ENCODE results near the gene LRRC9.

LRRC9 gene

DNA sequence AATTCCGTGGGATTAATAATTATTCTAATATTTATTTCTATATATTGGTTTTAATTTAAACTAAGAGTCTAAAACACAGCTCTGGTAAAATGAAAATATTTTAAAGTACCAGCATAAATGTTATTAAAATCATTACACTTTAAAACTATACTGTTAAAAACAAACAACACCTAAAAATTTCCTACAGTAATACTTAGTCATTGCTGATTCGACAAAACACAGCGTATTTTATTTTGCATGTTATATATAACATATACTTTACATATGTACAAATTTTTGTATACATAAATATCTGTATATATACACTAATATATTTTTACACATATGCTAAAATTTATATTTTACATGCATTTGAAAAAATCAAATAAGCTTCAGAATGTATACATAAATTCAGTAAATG lies 165.7 kb downstream of the LRRC9 start:
- H3K36me3 ChIP-seq (ENCODE audit: low read length): no peaks in the 10 kb centered on the region
- no peak overlapping the region for H3K4me2 ChIP-seq (ENCODE audit: low read depth, low read length, poor library complexity, severe bottlenecking)
- H3K9me2 ChIP-seq (replicated peaks; ENCODE audit: insufficient read depth, low read length): no peaks in the 10 kb centered on the region
- TF ChIP-seq EZH2phosphoT487 (conservative IDR thresholded peaks at IDR 0.05; ENCODE audit: low read length) (no peak), CTCF (IDR thresholded peaks at IDR 0.05; ENCODE audit: insufficient read depth, low read length, poor library complexity, severe bottlenecking) (no peak)
- H3K4me3 ChIP-seq (ENCODE audit: insufficient read depth, low read length, poor library complexity, severe bottlenecking): no peak overlapping the region
- no peak overlapping the region for H3K9ac ChIP-seq (ENCODE audit: low read length)
- no peak overlapping the region for H2AFZ ChIP-seq (ENCODE audit: low read depth, low read length, severe bottlenecking)
- H3F3A ChIP-seq (ENCODE audit: insufficient read depth): no peaks in the 10 kb centered on the region
- H3K79me2 ChIP-seq (ENCODE audit: insufficient read depth, low read length): no peaks in the 10 kb centered on the region
- no peaks in the 10 kb centered on the region for H3K9me3 ChIP-seq (ENCODE audit: insufficient read depth, low read length)
- no peak overlapping the region for H3K27ac ChIP-seq (ENCODE audit: low read depth, low read length)
- no peaks in the 10 kb centered on the region for H3K27me3 ChIP-seq (ENCODE audit: low read length)
- no peaks in the 10 kb centered on the region for H4K20me1 ChIP-seq (ENCODE audit: low read depth, low read length)

DNA sequence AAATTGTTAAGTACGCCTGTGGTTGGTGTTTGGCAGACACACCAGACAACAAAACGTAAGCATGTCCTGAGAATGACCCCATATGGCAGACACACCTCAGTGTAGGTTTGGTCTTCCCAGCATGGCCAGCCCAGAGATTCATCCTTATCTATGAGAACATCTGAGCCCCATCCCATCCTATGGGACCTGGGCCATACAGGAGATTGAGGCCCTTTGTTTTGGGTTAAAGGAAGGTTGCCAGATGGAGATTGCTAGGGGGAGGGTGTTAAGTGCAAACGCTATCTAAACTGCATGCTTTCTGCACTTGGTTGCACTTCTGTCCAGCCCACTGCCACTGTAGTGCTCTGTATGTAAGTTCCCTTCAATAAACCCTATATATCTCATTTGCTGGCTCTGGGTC lies 167.7 kb downstream of the LRRC9 start:
- no peaks in the 10 kb centered on the region for H3K9me3 ChIP-seq (ENCODE audit: insufficient read depth, low read length)
- peaks cover 6% of the 10 kb centered on the region for H3K79me2 ChIP-seq (ENCODE audit: insufficient read depth, low read length)
- H3F3A ChIP-seq (ENCODE audit: insufficient read depth): peaks cover 6% of the 10 kb centered on the region; the same call in 1 of the 2 replicates
- no peak overlapping the region for H2AFZ ChIP-seq (ENCODE audit: low read depth, low read length, severe bottlenecking)
- H3K36me3 ChIP-seq (ENCODE audit: low read length): no peaks in the 10 kb centered on the region
- TF ChIP-seq CTCF (IDR thresholded peaks at IDR 0.05; ENCODE audit: insufficient read depth, low read length, poor library complexity, severe bottlenecking) (no peak), EZH2phosphoT487 (conservative IDR thresholded peaks at IDR 0.05; ENCODE audit: low read length) (no peak)
- no peak overlapping the region for H3K4me2 ChIP-seq (ENCODE audit: low read depth, low read length, poor library complexity, severe bottlenecking)
- no peak overlapping the region for H3K27ac ChIP-seq (ENCODE audit: low read depth, low read length)
- no peaks in the 10 kb centered on the region for H3K27me3 ChIP-seq (ENCODE audit: low read length)
- no peaks in the 10 kb centered on the region for H3K9me2 ChIP-seq (replicated peaks; ENCODE audit: insufficient read depth, low read length)
- H3K4me3 ChIP-seq (ENCODE audit: insufficient read depth, low read length, poor library complexity, severe bottlenecking): no peak overlapping the region
- H4K20me1 ChIP-seq (ENCODE audit: low read depth, low read length): no peaks in the 10 kb centered on the region
- H3K9ac ChIP-seq (ENCODE audit: low read length): no peak overlapping the region

- H3K27me3 ChIP-seq (ENCODE audit: low read length): no peaks in the 10 kb centered on the region
- H4K20me1 ChIP-seq (ENCODE audit: low read depth, low read length): no peaks in the 10 kb centered on the region
- H3K9me3 ChIP-seq (ENCODE audit: insufficient read depth, low read length): no peaks in the 10 kb centered on the region
- H3K27ac ChIP-seq (ENCODE audit: low read depth, low read length): no peak overlapping the region
- TF ChIP-seq EZH2phosphoT487 (conservative IDR thresholded peaks at IDR 0.05; ENCODE audit: low read length): no peak
- TF ChIP-seq CTCF (IDR thresholded peaks at IDR 0.05; ENCODE audit: insufficient read depth, low read length, poor library complexity, severe bottlenecking): no peak
- H2AFZ ChIP-seq (ENCODE audit: low read depth, low read length, severe bottlenecking): no peak overlapping the region
- peaks cover 7% of the 10 kb centered on the region; the same call in 1 of the 2 replicates for H3F3A ChIP-seq (ENCODE audit: insufficient read depth)
- H3K36me3 ChIP-seq (ENCODE audit: low read length): no peaks in the 10 kb centered on the region
- H3K9ac ChIP-seq (ENCODE audit: low read length): no peak overlapping the region
- peaks cover 21% of the 10 kb centered on the region for H3K79me2 ChIP-seq (ENCODE audit: insufficient read depth, low read length)
- H3K9me2 ChIP-seq (replicated peaks; ENCODE audit: insufficient read depth, low read length): no peaks in the 10 kb centered on the region
- no peak overlapping the region for H3K4me3 ChIP-seq (ENCODE audit: insufficient read depth, low read length, poor library complexity, severe bottlenecking)
- no peak overlapping the region for H3K4me2 ChIP-seq (ENCODE audit: low read depth, low read length, poor library complexity, severe bottlenecking)
Observed at GRCh38 chr14:60089221-60089620, 169.3 kb downstream of the LRRC9 start.

All from SU-DHL-6 (cell line).